COLO668 (cell line): ENCODE data around the gene B3GAT1.
A peak's percentile ranks its signal among the peaks of the same experiment; 100 is the strongest.

Source experiments
- DNase-seq: peaks from one replicate; lab custom pipeline; 2025; ENCODE audit not compliant: unreplicated experiment; lab: John Stamatoyannopoulos, UW

B3GAT1 gene

GRCh38 chr11:134340354-134340964, 71.6 kb downstream of the B3GAT1 start:
- DNase-seq: peak; percentile 33

GRCh38 chr11:134339756-134340155, 72.3 kb downstream of the B3GAT1 start:
- DNase-seq: no peak

DNA sequence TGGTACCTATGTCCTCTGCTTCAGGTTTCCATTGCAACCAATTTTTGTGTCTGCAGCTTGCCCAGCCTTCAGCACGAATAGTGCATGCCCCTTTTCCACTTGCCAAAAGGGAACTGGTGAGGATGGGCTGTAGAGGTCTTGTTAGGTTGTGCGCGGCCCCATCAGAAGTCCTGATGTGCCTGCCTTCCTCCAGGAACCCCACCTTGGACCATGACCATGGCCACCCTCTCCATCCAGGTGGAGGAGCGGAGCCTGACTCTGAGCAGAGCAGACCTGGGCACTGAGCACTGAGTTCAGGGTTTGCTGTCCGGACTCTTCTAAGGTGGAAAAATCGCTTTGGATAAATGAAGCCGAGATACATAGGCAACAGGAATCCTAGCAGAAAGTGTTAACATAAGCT, 73.4 kb downstream of the B3GAT1 start:
- no peak for DNase-seq

DNA sequence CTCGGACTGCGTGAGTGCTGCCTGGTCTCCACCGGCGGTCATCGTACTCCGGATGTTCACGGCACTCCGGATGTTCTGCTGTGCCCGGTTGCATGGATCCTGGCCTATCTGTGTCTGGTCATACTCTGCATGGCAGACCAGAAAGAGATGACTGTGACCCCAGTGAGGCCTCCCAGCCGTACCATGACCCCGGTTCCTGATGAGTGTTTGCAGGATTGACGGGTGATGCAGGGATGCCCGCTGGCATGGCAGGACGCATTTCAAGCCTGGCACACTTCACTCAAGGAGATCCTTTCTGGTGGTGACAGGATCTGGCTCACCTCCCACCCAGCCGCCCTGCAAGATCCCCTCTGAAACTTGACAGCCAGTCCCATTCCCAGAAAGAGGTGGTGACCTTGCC, 74.0 kb downstream of the B3GAT1 start:
- no peak for DNase-seq

GRCh38 chr11:134337051-134337450, 75.0 kb downstream of the B3GAT1 start:
- DNase-seq: no peak

DNA sequence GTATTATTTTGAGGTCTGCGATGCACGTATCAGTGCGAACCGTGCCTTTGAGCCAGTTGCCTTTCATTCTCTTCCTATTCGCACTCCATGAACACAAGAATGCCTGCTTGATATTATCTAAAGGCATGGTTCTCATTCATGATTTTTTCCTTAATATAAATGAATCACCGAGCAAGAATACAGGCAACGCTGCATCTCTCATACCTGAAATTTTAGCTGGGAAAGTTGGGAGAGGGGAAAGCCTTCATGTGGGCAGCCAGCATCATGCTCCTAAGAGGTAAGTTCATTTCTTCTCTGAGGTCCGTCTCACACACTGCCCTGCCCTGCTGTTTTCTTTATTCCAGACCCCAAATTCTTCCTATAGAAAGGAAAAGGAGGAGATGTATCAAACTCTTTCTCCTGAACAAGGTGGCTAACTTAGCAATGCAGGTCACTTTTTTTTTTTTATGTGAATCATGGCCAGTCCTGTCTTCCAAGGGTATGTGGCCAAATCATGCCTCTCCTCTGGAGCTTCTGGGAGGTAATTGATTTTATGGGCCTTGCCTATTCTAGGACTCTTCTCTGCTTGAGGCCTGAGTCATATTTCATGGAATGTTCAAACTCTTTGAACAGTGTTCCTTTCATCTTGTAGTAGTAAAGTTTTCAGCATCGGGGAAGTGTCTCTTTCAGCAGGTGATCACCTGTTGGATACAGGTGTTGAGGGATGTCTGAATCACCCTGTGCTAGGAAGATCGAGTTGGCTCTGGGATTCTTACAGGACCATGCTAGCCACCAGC, 77.1 kb downstream of the B3GAT1 start:
- no peak for DNase-seq

GRCh38 chr11:134333946-134334345, 78.1 kb downstream of the B3GAT1 start:
- no peak for DNase-seq

GRCh38 chr11:134333312-134333711, 78.7 kb downstream of the B3GAT1 start:
- DNase-seq: no peak

DNA sequence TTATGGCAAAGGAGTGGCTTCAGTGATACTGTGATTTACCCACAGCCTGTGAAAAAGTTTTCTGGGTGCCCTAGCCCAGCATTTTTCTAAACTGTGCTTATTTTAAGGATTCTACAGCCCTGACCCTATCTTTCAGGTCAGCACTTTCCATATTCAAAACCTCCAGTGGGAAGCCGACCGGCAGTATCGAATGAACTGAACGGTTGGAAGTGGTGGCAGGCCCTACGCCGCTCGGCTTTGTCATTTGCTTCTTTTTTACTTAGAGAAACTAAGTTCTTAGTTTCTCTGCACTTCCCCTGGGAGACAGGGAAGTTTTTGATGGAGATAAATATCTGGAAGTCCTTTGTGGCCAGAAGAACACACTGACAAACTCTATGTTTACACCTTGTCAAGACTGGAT, 79.3 kb downstream of the B3GAT1 start:
- no peak for DNase-seq

- DNase-seq: peak; percentile 50
These were observed 79.8 kb downstream of the B3GAT1 start for GRCh38 chr11:134332189-134332631.

DNA sequence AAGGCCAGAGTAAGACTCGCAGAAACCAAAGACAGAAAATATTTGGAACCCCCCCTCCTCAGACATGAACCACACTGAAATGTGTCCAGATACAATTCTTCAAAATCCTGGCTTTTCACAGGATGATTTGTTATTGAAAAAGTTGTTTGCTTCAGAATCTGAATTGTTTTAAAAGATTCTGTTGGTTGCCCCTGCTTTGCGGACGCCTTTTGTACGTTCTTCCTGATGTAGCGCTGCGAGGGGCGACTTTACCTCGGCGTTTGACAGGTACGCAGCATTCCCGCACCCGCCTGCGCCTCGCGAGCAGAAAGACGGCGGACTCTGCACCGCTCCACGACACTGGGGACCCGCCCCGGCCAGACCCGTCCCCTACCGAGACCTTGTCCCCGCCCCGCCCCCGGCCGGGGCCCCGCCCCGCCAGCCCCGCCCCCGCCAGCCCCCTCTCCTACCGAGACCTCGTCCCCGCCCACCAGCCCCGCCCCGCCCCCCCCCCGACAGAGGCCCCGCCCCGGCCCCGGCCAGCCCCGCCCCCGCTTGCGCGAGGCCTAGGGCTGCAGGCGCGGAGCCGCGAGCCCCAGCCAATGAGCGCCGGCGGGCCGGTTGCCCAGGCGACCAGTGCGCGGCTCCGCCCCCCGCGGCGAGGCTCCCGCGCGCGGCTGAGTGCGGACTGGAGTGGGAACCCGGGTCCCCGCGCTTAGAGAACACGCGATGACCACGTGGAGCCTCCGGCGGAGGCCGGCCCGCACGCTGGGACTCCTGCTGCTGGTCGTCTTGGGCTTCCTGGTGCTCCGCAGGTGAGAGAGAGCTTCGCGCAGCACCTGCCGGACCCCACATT, 80.5 kb downstream of the B3GAT1 start, which contains the start of gene GLB1L2:
Gene GLB1L2, plus strand, starts transcription at position 635 of the 835 bp plus-strand sequence. Its CDS starts 74 bp downstream, at position 709.
- DNase-seq: peak; percentile 85

- no peak for DNase-seq
These were observed 81.3 kb downstream of the B3GAT1 start for GRCh38 chr11:134330611-134331353.
